Panc1 (cell line): ENCODE results near the gene CNN3. TPM values are rescaled to one million over a fixed set of nuclear protein-coding genes. Genes with fewer than 3 reads are reported as not detected.

Experiments
- ATAC-seq: fragments of 200-7000 bp; cut with Tn5 transposase; 2 replicates; pipeline ENCODE4 v1.9.1; 2020; ENCODE audit warnings: mild to moderate bottlenecking, moderate library complexity
- BruUV-seq: library from RNA; stranded (reverse); fragments of 400-500 nt; replicated peaks from 2 replicates; lab custom pipeline; 2021; lab: Mats Ljungman, UMichigan
- CTCF ChIA-PET: fragments of 300-600 bp; sonication (Branson Sonifier 250); formaldehyde crosslinking; loops from one replicate; lab custom pipeline; 2022; ENCODE audit warnings: antibody characterized with exemption; lab: Charles Lee
- POLR2A ChIA-PET: fragments of 300-600 bp; sonication (Branson Sonifier 250); formaldehyde crosslinking; loops from one replicate; lab custom pipeline; 2022; ENCODE audit warnings: antibody characterized with exemption; lab: Charles Lee
- DNase-seq: peaks from one replicate; pipeline ENCODE4 v3.0.0-alpha.2; 2010; ENCODE audit warnings: low read depth, low spot score
- H3K27ac ChIP-seq: 2 replicates; pipeline ENCODE4 v1.5.1; 2011; ENCODE audit warnings: mild to moderate bottlenecking, low read length, inconsistent platforms
- H3K27me3 ChIP-seq: fragments of 200-500 bp; sonication (Bioruptor generic); 2 replicates; pipeline ENCODE4 v1.6.0; 2014; ENCODE audit warnings: low read length, inconsistent platforms; ENCODE audit not compliant: control insufficient read depth, insufficient read depth
- H3K36me3 ChIP-seq: fragments of 200-500 bp; sonication (Bioruptor generic); 2 replicates; pipeline ENCODE4 v1.5.1; 2014; ENCODE audit warnings: inconsistent platforms, mild to moderate bottlenecking, low read length, moderate library complexity; ENCODE audit not compliant: control insufficient read depth, insufficient read depth
- H3K4me1 ChIP-seq: 2 replicates; pipeline ENCODE4 v1.5.1; 2011; ENCODE audit warnings: inconsistent platforms, mild to moderate bottlenecking, low read length, moderate library complexity; ENCODE audit not compliant: control insufficient read depth, insufficient read depth
- H3K4me3 ChIP-seq, 2 experiments: 2 replicates each; pipeline ENCODE4 v1.5.1; 2011 to 2012; ENCODE audit warnings: low read depth in 2 of 2, low read length in 2 of 2, mild to moderate bottlenecking in 2 of 2, inconsistent platforms in 1 of 2, moderate library complexity in 1 of 2
- H3K9me3 ChIP-seq: fragments of 200-500 bp; sonication (Bioruptor generic); 2 replicates; pipeline ENCODE4 v1.5.1; 2014; ENCODE audit warnings: low read depth, mild to moderate bottlenecking, inconsistent platforms, low read length, moderate library complexity; ENCODE audit not compliant: control insufficient read depth, insufficient read depth
- CTCF ChIP-seq: fragments of 450-650 bp; IDR thresholded peaks from 2 replicates; pipeline ENCODE4 v1.5.1; 2017; ENCODE audit warnings: mild to moderate bottlenecking
- POLR2AphosphoS5 ChIP-seq: IDR thresholded peaks from 2 replicates; pipeline ENCODE4 v1.6.1; 2012; ENCODE audit warnings: mild to moderate bottlenecking, low read depth, low read length, moderate library complexity
- REST ChIP-seq, 2 experiments: IDR thresholded peaks; 2 replicates each; pipeline ENCODE4 v1.6.1; 2011 to 2012; ENCODE audit warnings: low read depth in 2 of 2, control low read depth in 1 of 2, low read length in 1 of 2, mild to moderate bottlenecking in 1 of 2, moderate library complexity in 1 of 2; ENCODE audit not compliant: insufficient read depth in 1 of 2
- SIN3A ChIP-seq: IDR thresholded peaks from 2 replicates; pipeline ENCODE4 v1.6.1; 2012; ENCODE audit warnings: low read depth, mild to moderate bottlenecking, low read length, moderate library complexity, borderline replicate concordance; ENCODE audit not compliant: insufficient read depth
- TCF7L2 ChIP-seq: IDR thresholded peaks from 2 replicates; pipeline ENCODE4 v1.6.1; 2011; ENCODE audit warnings: mild to moderate bottlenecking, low read depth, low read length, inconsistent platforms
- in situ Hi-C: cut with HindIII; loops from 2 replicates; pipeline ENCODE4 v1.10.0; 2016; ENCODE audit warnings: low sequenced_read_pairs, low pct_unique_long_range_greater_than_20kb
- intact Hi-C: fragments of 100-400 bp; cut with micrococcal nuclease; formaldehyde crosslinking; loops from one replicate; pipeline ENCODE4 v1.10.0; 2022; ENCODE audit not compliant: unreplicated experiment
- total RNA-seq: library from RNA; stranded (reverse); gene quantifications from one replicate; pipeline ENCODE4 v1.2.1, GENCODE V29; 2021; ENCODE audit not compliant: unreplicated experiment

The CNN3 gene
- total RNA-seq, 1 experiment from 2014 or later: 72.3 TPM

GRCh38 chr1:94961582-94961981 lies 34.7 kb upstream of the CNN3 start:
- Histone ChIP-seq H3K27me3 (no peaks in the 10 kb centered on the region), H3K9me3 (no peaks in the 10 kb centered on the region), H3K4me3 (no peak overlapping the region), H3K27ac (no peak overlapping the region), H3K4me1 (0 out of 2 replicates have a peak, but pooled peaks cover 2% of the 10 kb centered on the region), H3K36me3 (no peaks in the 10 kb centered on the region)
- intact Hi-C loops: no loop called here
- ChIA-PET POLR2A (no interaction called here), CTCF (interaction anchor here (0.7 kb wide), 1 partner anchor 80 kb away, joined by 3 read pairs; no protein-coding TSS in a partner anchor)
- DNase-seq (no peak), ATAC-seq (no peak)
- TF ChIP-seq TCF7L2: no peak
- TF ChIP-seq SIN3A: no peak
- no peak for TF ChIP-seq CTCF
- no peak for TF ChIP-seq REST (IDR thresholded peaks at IDR 0.05; ENCODE audit: insufficient read depth in 1 of 2, low read depth in 2 of 2, low read length in 1 of 2)
- TF ChIP-seq POLR2AphosphoS5: no peak
- in situ Hi-C loops: no loop called here
- no TSS peak for BruUV-seq

- 0 out of 2 replicates have a peak, but pooled peaks cover 2% of the 10 kb centered on the region for H3K4me1 ChIP-seq
- TF ChIP-seq TCF7L2 (no peak), POLR2AphosphoS5 (no peak), REST (IDR thresholded peaks at IDR 0.05; ENCODE audit: insufficient read depth in 1 of 2, low read depth in 2 of 2, low read length in 1 of 2) (no peak), SIN3A (no peak), CTCF (no peak)
- ATAC-seq: no peak
- no peaks in the 10 kb centered on the region for H3K36me3 ChIP-seq
- ChIA-PET POLR2A (no interaction called here), CTCF (no interaction called here)
- BruUV-seq: no TSS peak
- DNase-seq: no peak
- in situ Hi-C loops: no loop called here
- no peak overlapping the region for H3K27ac ChIP-seq
- no peaks in the 10 kb centered on the region for H3K9me3 ChIP-seq
- no peak overlapping the region for H3K4me3 ChIP-seq
- H3K27me3 ChIP-seq: no peaks in the 10 kb centered on the region
- intact Hi-C loops: no loop called here
Measured at GRCh38 chr1:94958081-94958480, 31.2 kb upstream of the CNN3 start.
